SK-N-DZ (cell line): ENCODE measurements around the gene WDR55. TPM values are rescaled to one million over a fixed set of nuclear protein-coding genes. Genes with fewer than 3 reads are reported as not detected.
"Not testable (repeated sequence)": the region's sequence is repeated elsewhere in the genome, so short reads cannot be mapped to it uniquely, and the experiment has no call there.

ENCODE experiments used
- DNase-seq: peaks from one replicate; pipeline ENCODE4 v3.0.0-alpha.2; 2015; ENCODE audit warnings: low spot score
- polyA plus RNA-seq, 2 experiments: library from polyadenylated mRNA; depleted of rRNA; stranded (reverse); fragments of >200 nt; gene quantifications; 2 replicates each; pipeline ENCODE4 v1.2.3, GENCODE V29; 2014

Gene WDR55
- polyA plus RNA-seq (2014; cell fraction: cytosol; rRNA removed): 17.8 and 21.8 TPM in 2 replicates
- polyA plus RNA-seq (2014; cell fraction: nucleus; rRNA removed): 24.7 and 34.4 TPM in 2 replicates

GRCh38 chr5:140664359-140665119 is at the start of gene WDR55:
Gene WDR55, plus strand, starts transcription at chr5:140664904. Its CDS starts 9 bp downstream, at chr5:140664913.
- DNase-seq: peak; percentile 96

DNA sequence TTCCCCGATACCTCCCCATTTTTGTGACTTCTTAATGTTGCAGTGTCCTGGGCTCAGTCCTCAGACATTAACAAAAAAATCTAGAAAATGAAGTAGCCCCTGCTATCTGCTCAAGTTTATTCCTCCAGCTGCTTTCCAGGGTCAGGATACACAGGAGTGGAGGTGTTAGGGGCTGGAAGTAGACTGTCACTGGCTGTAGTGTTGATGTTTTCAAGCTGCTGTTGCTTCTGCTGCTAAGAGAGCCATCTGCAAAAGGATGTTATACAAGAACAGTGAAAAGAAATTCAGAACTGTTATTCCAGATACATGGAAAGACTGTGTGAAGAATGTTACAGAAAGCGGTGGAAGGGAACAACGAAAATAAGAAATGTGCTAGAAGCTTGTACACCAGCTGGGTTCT is 42.4 kb upstream of the WDR55 start:
- no peak for DNase-seq

DNA sequence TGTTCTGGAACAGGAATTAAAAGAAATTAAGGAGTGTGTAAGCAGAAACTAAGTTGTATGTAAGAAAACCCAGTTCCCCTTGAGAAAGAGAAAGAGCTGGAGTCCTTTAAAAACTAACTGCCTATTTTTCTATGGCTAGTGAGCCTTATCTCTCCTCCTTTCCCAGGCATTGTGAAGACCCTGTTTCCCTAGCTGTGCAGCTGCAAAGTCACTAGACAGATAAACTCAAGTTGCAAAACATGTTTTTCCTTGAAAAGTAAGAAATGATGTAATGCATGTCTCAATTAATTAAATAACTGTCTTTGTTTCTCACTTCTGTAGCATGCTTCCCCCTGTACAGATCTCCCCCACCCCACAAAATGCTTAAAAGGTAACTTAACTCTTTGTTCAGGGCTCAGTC is 41.6 kb upstream of the WDR55 start:
- not testable (repeated sequence) for DNase-seq

- DNase-seq: not testable (repeated sequence)
Observed at GRCh38 chr5:140624886-140625285, 39.8 kb upstream of the WDR55 start.

DNA sequence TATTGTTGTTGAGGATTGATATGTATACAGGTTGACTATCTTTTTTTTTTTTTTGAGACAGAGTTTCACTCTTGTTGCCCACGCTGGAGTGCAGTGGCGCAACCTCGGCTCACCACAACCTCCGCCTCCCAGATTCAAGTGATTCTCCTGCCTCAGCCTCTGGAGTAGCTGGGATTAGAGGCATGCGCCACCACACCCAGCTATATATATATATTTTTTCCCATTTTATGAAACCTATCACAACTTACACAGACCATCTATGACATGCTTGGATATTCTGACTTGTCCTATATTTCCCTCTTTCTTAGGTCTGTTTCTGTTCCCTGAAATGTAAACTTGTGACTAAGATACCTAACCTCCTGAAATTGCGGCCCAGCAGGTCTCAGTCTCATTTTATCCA is 36.7 kb upstream of the WDR55 start:
- DNase-seq: no peak

DNA sequence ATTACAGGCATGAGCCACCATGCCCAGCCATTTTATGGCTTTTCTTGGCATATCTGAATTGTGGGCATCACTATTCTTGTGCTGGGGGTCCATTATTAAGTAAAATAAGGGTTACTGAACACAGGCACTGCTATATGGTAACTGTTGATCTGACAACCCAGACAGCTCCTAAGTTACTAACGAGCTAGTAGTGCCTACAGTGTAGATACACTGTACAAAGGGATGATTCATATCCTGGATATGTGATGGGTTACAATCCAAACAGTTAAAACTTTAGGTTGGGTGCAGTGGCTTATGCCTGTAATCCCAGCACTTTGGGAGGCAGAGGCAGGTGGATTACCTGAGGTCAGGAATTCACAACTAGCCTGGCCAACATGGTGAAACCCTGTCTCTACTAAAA is 36.0 kb upstream of the WDR55 start:
- DNase-seq: no peak

- no peak for DNase-seq
Observed at GRCh38 chr5:140630292-140631035, 34.2 kb upstream of the WDR55 start.

DNA sequence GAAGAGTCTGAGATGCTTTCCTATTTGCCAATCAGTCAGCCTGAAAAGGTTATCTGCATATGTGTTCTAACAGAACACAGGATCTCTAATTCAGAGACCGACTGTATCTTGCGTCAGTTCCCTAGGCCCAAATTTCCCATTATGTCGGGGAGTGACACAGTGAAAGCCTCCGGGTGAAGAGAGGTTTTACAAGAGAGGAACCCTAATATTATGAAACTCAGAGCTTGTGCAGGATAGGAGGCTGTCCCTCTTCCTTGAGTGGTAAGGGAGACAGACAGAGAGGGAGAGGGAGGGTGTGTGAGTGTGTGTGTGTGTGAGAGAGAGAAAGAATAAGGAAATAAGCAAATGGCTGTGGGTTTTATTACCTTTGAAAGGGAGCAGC is 33.7 kb upstream of the WDR55 start:
- DNase-seq: no peak

DNA sequence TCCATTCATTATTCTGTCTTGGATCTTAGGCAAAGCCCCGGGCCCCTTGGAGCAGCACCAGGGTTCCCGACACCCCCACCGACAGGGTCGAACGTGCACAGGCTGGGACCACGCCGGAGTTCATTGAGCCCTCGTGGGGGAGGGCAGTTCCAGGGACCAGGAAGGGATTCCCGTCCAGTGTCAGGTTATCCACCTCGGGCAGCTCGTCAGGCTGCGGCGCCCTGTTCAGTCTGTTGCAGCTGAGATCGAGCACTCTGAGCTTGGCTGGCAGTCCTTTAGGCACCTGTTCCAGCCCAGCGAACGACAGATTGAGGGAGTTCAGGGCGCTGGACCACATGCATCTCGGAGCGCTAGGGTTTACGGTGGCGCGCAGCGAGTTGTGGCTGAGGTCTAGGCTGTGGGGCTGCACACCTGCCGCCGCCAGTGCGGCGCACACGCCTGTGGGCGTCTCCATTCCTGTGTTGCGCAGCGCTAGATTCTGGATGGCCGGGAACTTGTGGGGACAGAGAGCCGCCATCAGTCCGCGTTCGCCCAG is 32.8 kb upstream of the WDR55 start:
- no peak for DNase-seq

- peak; percentile 50 for DNase-seq
Observed at GRCh38 chr5:140632366-140633020, 32.2 kb upstream of the WDR55 start.

GRCh38 chr5:140633021-140633471 is 31.7 kb upstream of the WDR55 start, which contains the start of gene CD14:
Gene CD14, minus strand, starts transcription at chr5:140633175. Its CDS starts 104 bp downstream, at chr5:140633071.
- DNase-seq: peak; percentile 57

GRCh38 chr5:140633501-140633900 is 31.2 kb upstream of the WDR55 start:
- no peak for DNase-seq

DNA sequence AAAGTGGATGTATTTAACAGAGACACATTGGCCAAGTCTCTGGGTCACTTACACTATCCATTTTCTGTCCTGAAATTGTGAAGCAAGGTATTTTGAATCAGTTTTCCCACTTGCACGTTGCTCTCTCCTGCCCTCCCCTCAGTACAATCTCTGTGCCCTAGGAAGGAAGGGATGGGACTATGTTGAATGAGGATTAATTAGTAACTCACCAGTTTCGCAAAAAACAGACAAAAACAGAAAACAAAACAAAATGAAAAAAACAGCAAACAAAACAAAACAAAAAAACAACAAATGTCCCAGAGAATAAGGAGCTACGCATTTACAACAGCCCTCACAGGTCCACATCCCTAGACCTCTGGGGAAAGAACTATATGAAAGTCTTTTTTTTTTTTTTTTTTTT is 30.6 kb upstream of the WDR55 start:
- no peak for DNase-seq

DNA sequence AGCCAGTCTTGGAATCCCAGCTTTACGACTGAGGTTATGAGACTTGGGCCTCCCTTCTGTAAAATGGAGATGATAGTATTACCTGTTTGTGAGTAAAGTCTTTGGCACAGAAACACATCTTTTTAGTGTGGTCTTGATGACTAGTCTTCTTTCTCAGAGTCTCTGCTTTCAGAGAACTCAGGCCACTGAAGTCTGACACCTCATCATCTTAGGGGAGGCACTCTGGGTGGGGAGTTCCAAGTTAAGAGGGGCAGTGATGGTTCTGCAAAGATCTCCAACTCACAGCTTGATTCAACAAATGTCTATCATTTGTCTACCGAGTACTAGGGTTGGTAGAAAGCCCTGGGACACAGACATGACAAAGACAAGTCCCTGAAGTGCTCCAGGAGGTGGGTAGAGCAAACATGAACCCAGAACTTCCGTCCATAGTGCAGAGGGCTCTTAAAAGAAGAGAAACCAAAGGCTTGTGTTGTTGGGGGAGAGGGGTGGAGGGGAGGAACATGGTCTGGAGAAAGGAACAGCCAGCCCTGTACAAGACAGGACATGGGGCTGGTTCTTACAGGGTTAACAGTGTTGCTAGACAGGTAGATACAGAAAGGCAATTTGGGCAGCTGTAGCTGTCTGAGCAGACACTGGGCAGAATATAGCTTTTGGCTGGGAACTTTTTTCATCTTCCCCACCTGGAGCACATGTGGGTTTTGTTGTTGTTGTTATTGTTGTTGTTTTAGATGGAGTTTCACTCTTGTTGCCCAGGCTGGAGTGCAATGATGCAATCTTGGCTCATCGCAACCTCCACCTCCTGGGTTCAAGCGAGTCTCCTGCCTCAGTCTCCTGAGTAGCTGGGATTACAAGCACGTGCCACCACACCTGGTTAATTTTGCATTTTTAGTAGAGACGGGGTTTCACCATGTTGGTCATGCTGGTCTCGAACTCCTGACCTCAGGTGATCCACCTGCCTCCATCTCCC is 29.1 kb upstream of the WDR55 start:
- DNase-seq: no peak

GRCh38 chr5:140637371-140638100 is 27.2 kb upstream of the WDR55 start:
- no peak for DNase-seq

GRCh38 chr5:140638898-140639147 is 25.9 kb upstream of the WDR55 start:
- not testable (repeated sequence) for DNase-seq

GRCh38 chr5:140639148-140639981 is 25.3 kb upstream of the WDR55 start, which contains the start of gene TMCO6:
Gene TMCO6, plus strand, starts transcription at chr5:140639451. Its CDS starts 77 bp downstream, at chr5:140639528.
- peak; percentile 88 for DNase-seq

GRCh38 chr5:140641716-140642115 is 23.0 kb upstream of the WDR55 start:
- no peak for DNase-seq

DNA sequence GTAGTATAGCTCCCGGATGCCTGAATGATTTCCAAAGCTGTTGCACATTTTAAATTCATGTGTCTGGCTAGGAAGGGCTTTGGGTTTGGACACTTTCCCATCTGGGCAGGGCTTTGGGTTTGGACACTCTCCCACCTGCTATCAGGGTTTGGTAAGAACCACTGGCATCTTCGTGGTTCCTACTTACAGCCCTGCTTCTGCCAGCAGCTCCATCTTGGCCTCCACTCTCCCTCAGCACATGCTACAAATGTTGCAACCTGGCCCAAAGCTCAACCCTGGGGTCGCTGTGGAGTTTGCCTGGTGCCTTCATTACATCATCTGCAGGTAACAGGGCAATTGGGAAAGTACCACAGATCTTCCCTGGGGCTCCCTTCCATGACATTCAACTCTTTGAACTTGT is 22.0 kb upstream of the WDR55 start:
- DNase-seq: no peak
